MCF 10A (cell line): ENCODE results near the gene QSOX2. TPM values are rescaled to one million over a fixed set of nuclear protein-coding genes. Genes with fewer than 3 reads are reported as not detected.

ENCODE experiments used
- BruUV-seq: library from RNA; stranded (reverse); fragments of 400-500 nt; replicated peaks from 2 replicates; lab custom pipeline; 2021; lab: Mats Ljungman, UMichigan
- CTCF ChIA-PET: fragments of 300-600 bp; sonication (Branson Sonifier 250); formaldehyde crosslinking; extraction: SDS; loops from one replicate; lab custom pipeline; 2021; ENCODE audit warnings: antibody characterized with exemption, inconsistent platforms; lab: Yijun Ruan, JAX
- POLR2A ChIA-PET: fragments of 300-600, 350-650 bp; sonication (Branson Sonifier 250); formaldehyde crosslinking; extraction: SDS; loops from one replicate; lab custom pipeline; 2020; ENCODE audit warnings: antibody characterized with exemption, inconsistent platforms; lab: Yijun Ruan, JAX
- DNase-seq: peaks from one replicate; pipeline ENCODE4 v3.0.0-alpha.2; 2018; ENCODE audit not compliant: unreplicated experiment
- H3K27ac Mint-ChIP-seq: one replicate; pipeline ENCODE4 v1.8.0; 2022; ENCODE audit warnings: mild to moderate bottlenecking, low read depth, mixed read lengths; ENCODE audit not compliant: unreplicated experiment
- H3K27me3 Mint-ChIP-seq: one replicate; pipeline ENCODE4 v1.8.0; 2022; ENCODE audit warnings: mixed read lengths; ENCODE audit not compliant: insufficient read depth, unreplicated experiment
- H3K36me3 Mint-ChIP-seq: one replicate; pipeline ENCODE4 v1.8.0; 2022; ENCODE audit warnings: mild to moderate bottlenecking, moderate library complexity, mixed read lengths; ENCODE audit not compliant: insufficient read depth, unreplicated experiment
- H3K4me1 Mint-ChIP-seq: one replicate; pipeline ENCODE4 v1.8.0; 2022; ENCODE audit warnings: mixed read lengths; ENCODE audit not compliant: insufficient read depth, unreplicated experiment
- H3K4me3 Mint-ChIP-seq: one replicate; pipeline ENCODE4 v1.8.0; 2022; ENCODE audit warnings: mild to moderate bottlenecking, moderate library complexity, mixed read lengths; ENCODE audit not compliant: unreplicated experiment
- H3K9me3 Mint-ChIP-seq: one replicate; pipeline ENCODE4 v1.8.0; 2022; ENCODE audit warnings: mixed read lengths; ENCODE audit not compliant: unreplicated experiment
- CTCF ChIP-seq: fragments of 200-600 bp; IDR thresholded peaks from one replicate; pipeline ENCODE4 v1.8.0; 2022; ENCODE audit warnings: antibody characterized with exemption, mild to moderate bottlenecking; ENCODE audit not compliant: unreplicated experiment
- intact Hi-C: fragments of 100-400 bp; cut with micrococcal nuclease; formaldehyde crosslinking; loops from 2 replicates; pipeline ENCODE4 v1.14.1; 2022
- total RNA-seq: library from RNA; stranded (reverse); gene quantifications from 2 replicates; pipeline ENCODE4 v1.2.3, GENCODE V29; 2022

The QSOX2 gene
- total RNA-seq, 1 experiment from 2014 or later: 27.7 TPM

GRCh38 chr9:136174779-136175615, 70.6 kb downstream of the QSOX2 start:
- peaks cover 32% of the 10 kb centered on the region for H3K27me3 Mint-ChIP-seq
- H3K36me3 Mint-ChIP-seq: no peaks in the 10 kb centered on the region
- intact Hi-C loops: no loop called here
- no peak overlapping the region for H3K27ac Mint-ChIP-seq
- no peak overlapping the region for H3K4me3 Mint-ChIP-seq
- no peak for DNase-seq
- no peaks in the 10 kb centered on the region for H3K4me1 Mint-ChIP-seq
- CTCF ChIA-PET: interaction anchor here (0.6 to 0.7 kb wide), 2 partner anchors 83 to 1577 kb away, joined by 3 read pairs; no protein-coding TSS in a partner anchor
- POLR2A ChIA-PET: no interaction called here
- no peak for TF ChIP-seq CTCF
- H3K9me3 Mint-ChIP-seq: no peaks in the 10 kb centered on the region
- no TSS peak for BruUV-seq

GRCh38 chr9:136173648-136174290, 71.8 kb downstream of the QSOX2 start:
- H3K27ac Mint-ChIP-seq: no peak overlapping the region
- intact Hi-C loops: no loop called here
- no peak overlapping the region for H3K4me3 Mint-ChIP-seq
- no TSS peak for BruUV-seq
- H3K27me3 Mint-ChIP-seq: peaks cover 44% of the 10 kb centered on the region
- CTCF ChIA-PET: interaction anchor here (0.6 kb wide), 1 partner anchor 51 kb away, joined by 4 read pairs; no protein-coding TSS in a partner anchor
- H3K4me1 Mint-ChIP-seq: no peaks in the 10 kb centered on the region
- POLR2A ChIA-PET: no interaction called here
- TF ChIP-seq CTCF: no peak
- H3K36me3 Mint-ChIP-seq: no peaks in the 10 kb centered on the region
- H3K9me3 Mint-ChIP-seq: no peaks in the 10 kb centered on the region
- no peak for DNase-seq

- Mint-ChIP-seq H3K27me3 (peaks cover 45% of the 10 kb centered on the region), H3K27ac (no peak overlapping the region), H3K36me3 (no peaks in the 10 kb centered on the region), H3K4me1 (no peaks in the 10 kb centered on the region), H3K4me3 (no peak overlapping the region), H3K9me3 (no peaks in the 10 kb centered on the region)
- intact Hi-C loops: no loop called here
- ChIA-PET POLR2A (no interaction called here), CTCF (no interaction called here)
- DNase-seq: no peak
- no TSS peak for BruUV-seq
- no peak for TF ChIP-seq CTCF
Measured at GRCh38 chr9:136172412-136173079, 73.1 kb downstream of the QSOX2 start.
